GM19099 (cell line): ENCODE results near the gene SPTBN4.

Source experiments
- POLR2A ChIP-seq: IDR thresholded peaks from 3 replicates; pipeline ENCODE4 v1.6.1; 2011; ENCODE audit warnings: low read depth; ENCODE audit not compliant: insufficient read length; ENCODE audit errors: extremely low read depth

Gene SPTBN4

DNA sequence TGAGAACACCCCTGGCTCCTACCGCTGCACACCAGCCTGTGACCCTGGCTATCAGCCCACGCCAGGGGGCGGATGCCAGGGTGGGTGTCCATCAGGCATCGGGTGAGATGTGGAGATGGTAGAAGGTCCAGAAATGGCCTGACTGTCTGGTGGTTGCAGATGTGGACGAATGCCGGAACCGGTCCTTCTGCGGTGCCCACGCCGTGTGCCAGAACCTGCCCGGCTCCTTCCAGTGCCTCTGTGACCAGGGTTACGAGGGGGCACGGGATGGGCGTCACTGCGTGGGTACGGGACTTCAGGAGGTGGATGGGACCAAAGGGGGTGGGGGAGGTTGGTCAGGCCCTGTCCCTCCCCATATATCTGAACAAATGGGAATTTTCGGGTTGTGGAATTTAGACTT lies 150.1 kb downstream of the SPTBN4 start:
- TF ChIP-seq POLR2A, result no peak

DNA sequence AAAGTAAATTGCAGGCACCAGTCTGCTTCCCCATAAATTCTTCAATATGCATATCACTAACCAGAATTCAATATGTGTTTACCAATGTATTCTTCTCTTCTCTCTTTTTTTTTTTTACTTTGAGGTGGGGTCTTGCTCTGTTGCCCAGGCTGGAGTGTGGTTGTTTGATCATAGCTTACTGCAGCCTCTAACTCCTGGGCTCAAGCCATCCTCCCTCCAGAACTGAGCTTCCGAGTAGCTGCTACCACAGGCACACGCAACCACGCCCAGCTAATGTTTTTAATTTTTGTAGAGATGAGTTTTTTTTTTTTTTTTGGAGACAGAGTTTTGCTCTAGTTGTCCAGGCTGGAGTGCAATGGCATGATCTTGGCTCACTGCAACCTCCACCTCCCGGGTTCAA lies 151.2 kb downstream of the SPTBN4 start:
- TF ChIP-seq POLR2A, result no peak

DNA sequence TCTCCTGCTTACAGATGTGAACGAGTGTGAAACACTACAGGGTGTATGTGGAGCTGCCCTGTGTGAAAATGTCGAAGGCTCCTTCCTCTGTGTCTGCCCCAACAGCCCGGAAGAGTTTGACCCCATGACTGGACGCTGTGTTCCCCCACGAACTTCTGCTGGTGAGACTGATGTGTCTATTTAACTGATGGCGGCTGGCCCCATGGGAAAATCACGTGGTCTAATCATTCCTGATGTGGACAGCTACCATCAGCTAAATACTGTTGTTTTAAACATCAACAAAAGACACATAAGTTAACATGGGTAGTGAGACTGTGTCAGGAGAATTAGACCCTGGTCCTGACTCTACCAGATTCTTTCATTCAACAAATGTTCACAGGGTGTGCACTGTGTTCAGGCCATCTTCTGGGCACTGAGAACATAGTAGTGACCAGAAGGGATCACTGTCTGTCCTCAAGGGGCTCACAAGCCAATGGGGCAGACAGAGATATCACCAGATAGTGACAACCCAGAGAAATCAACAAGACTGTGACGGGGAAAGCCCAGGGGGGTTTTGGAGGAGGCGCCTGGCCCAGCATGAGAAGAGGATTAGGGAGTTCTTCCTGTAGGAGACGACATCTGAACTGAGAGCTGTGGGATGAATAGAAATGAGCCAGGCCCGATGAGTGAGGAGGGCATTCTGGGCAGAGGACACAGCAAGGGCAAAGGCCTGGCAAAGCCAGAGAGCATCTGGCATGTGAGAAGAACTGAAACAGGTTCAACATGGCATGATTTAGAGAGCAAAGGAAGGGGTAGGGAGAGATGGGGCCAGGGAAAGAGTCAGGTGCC lies 152.7 kb downstream of the SPTBN4 start:
- no peak for TF ChIP-seq POLR2A

DNA sequence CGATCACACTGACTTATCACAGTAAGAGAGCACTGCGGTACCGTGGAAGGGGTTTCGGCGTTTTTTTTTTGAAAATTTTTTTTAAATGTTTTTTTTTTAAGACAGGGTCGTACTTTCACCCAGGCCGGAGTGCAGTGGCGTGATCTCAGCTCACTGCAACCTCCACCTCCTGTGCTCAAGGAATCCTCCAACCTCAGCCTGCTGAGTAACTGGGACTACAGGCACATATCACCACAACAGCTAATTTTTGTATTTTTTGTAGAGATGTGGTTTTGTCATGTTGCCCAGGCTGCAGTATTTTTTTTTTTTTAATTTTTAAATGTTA lies 153.3 kb downstream of the SPTBN4 start:
- no peak for TF ChIP-seq POLR2A

DNA sequence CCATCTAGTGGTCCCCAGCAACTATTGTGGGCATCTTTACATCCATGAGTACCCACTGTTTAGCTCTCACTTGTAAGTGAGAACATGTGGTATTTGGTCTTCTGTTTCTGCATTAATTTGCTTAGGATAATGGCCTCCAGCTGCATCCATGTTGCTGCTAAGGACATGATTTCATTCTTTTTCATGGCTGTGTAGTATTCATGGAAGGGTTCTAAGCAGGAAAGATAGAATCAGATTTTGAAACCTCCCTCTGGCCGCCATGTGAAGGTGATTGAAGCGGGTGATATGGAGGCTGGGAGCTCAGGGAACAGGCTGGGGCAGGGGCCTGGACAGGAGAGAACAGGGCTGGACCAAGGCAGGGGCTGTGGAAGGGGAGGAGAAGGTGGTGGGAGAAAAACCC lies 154.5 kb downstream of the SPTBN4 start:
- no peak for TF ChIP-seq POLR2A

DNA sequence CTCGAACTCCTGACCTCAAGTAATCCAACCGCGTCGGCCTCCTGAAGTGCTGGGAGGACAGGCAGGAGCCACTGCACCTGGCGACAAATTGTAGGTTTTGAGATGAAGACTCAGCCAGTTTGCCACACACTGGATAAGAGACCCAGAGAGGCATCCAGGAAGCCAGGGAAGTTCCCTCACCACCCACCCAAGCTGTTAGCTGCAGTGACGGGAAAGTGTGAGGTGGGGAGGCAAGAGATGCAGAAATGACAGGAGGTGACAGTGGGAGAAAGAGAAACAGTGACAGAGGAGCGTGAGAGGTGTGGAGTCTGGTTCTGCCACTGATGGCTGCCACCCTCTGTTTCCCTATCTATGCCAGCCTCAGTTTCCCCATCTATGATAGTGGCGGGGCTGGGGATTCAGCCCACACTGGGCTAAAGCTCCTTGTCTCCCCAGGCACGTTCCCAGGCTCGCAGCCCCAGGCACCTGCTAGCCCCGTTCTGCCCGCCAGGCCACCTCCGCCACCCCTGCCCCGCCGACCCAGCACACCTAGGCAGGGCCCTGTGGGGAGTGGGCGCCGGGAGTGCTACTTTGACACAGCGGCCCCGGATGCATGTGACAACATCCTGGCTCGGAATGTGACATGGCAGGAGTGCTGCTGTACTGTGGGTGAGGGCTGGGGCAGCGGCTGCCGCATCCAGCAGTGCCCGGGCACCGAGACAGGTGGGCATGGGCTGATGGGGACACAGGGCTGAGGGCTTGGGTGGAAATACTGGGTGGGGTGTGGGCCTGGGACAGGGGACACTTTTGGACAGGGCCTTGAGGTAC lies 155.4 kb downstream of the SPTBN4 start:
- no peak for TF ChIP-seq POLR2A

DNA sequence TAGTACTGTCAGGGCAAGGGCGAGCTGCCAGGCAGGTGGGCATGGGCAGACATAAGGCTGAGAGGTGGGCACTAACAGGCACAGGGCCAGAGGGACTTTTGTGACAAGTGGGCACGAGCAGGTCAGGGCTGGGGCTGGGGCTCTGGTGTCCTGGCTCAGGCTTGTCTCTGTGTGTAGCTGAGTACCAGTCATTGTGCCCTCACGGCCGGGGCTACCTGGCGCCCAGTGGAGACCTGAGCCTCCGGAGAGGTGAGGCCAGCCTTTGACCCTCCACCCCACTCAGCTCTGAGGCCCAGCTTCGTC lies 155.9 kb downstream of the SPTBN4 start:
- no peak for TF ChIP-seq POLR2A

DNA sequence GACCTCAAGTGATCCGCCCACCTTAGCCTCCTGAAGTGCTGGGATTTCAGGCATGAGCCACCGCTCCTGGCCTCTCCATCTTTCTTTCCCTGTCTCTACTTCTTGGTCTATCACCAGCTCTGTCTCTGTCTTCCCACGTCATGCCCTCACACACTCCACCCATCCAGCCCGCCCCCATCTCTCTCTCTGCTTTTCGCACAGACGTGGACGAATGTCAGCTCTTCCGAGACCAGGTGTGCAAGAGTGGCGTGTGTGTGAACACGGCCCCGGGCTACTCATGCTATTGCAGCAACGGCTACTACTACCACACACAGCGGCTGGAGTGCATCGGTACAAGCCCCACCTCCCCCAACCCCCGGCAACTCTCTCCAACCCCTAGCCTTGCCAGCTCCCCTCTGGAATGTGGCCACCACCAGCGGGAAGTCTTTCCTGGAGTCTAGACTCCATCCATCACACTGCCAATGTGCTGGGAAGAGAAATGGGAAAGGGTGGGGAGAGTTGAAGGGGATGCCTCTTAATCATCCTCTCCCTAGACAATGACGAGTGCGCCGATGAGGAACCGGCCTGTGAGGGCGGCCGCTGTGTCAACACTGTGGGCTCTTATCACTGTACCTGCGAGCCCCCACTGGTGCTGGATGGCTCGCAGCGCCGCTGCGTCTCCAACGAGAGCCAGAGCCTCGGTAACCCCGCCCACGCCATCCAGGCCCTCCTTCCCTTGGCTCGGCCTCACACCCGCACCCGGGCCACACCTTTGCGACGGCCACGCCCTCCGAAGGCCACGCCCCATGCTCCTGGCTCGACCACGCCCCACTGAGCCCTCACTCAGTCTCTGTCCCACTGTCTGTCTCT lies 156.8 kb downstream of the SPTBN4 start:
- no peak for TF ChIP-seq POLR2A

DNA sequence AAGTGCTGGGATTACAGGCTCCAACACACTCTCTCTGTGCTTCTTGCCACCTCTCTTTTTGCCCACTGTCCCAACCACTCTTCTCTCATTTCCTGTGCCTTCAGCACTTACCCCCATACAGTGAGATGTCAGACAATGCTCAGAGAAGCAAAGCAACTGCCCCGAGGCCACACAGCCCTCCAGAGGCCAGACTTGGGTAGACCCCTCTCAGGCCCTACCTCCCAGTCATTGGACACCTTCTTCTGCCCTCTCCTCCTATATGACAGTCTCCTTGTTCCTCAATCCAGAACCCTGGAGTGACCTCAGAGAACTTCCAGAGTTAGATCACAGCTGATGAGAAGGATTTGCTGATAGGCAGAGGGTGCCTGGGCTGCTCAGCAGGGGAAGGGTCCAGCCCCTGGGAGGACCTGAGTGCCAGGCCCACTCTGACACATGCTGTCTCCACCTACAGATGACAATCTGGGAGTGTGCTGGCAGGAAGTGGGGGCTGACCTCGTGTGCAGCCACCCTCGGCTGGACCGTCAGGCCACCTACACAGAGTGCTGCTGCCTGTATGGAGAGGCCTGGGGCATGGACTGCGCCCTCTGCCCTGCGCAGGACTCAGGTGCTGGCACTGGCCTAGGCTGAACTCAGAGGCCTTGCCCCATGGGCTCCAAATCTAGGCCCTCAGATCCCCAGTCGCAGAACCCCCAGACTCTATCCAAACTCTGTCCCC lies 158.8 kb downstream of the SPTBN4 start:
- no peak for TF ChIP-seq POLR2A
